Neural cell (in vitro differentiated cells): ENCODE results near the gene TMEM59L. TPM values are rescaled to one million over a fixed set of nuclear protein-coding genes. Genes with fewer than 3 reads are reported as not detected.
A peak's percentile ranks its signal among the peaks of the same experiment; 100 is the strongest.

ENCODE experiments used
- H2AFZ ChIP-seq: fragments of 200-600, 300-800 bp; sonication (generic), shearing (Covaris generic); 2 replicates; pipeline ENCODE4 v1.6.0; 2014; ENCODE audit warnings: low read depth, mild to moderate bottlenecking, antibody characterized with exemption, low read length, moderate library complexity
- H3F3A ChIP-seq: fragments of 200-600 bp; shearing (Covaris generic); 2 replicates; pipeline ENCODE4 v1.6.1; 2016; ENCODE audit warnings: mild to moderate bottlenecking, moderate library complexity, mixed read lengths, antibody characterized with exemption, low read length; ENCODE audit not compliant: insufficient read depth, poor library complexity, severe bottlenecking
- H3K27ac ChIP-seq: fragments of 200-600, 300-800 bp; sonication (generic), shearing (Covaris generic); 2 replicates; pipeline ENCODE4 v1.5.1; 2014; ENCODE audit warnings: mild to moderate bottlenecking, low read length, moderate library complexity
- H3K27me3 ChIP-seq: fragments of 300-800, 200-600 bp; sonication (generic), shearing (Covaris generic); 2 replicates; pipeline ENCODE4 v1.6.0; 2014; ENCODE audit warnings: mild to moderate bottlenecking, low read depth, low read length, moderate library complexity; ENCODE audit not compliant: insufficient read depth
- H3K36me3 ChIP-seq: fragments of 300-800, 200-600 bp; sonication (generic), shearing (Covaris generic); 2 replicates; pipeline ENCODE4 v1.5.1; 2014; ENCODE audit warnings: mild to moderate bottlenecking, antibody characterized with exemption, low read length, moderate library complexity; ENCODE audit not compliant: insufficient read depth
- H3K4me2 ChIP-seq: fragments of 300-800, 200-600 bp; sonication (generic), shearing (Covaris generic); 2 replicates; pipeline ENCODE4 v1.6.0; 2014; ENCODE audit warnings: mild to moderate bottlenecking, low read length
- H3K4me3 ChIP-seq: fragments of 300-800, 200-600 bp; sonication (generic), shearing (Covaris generic); 2 replicates; pipeline ENCODE4 v1.5.1; 2014; ENCODE audit warnings: mild to moderate bottlenecking, low read length, moderate library complexity
- H3K79me2 ChIP-seq: fragments of 200-600 bp; shearing (Covaris generic); replicated peaks from 2 replicates; pipeline ENCODE4 v1.6.0; 2014; ENCODE audit warnings: mild to moderate bottlenecking, low read length, moderate library complexity; ENCODE audit not compliant: insufficient read depth
- H3K9ac ChIP-seq: fragments of 300-800, 200-600 bp; sonication (generic), shearing (Covaris generic); 2 replicates; pipeline ENCODE4 v1.6.1; 2016; ENCODE audit warnings: mild to moderate bottlenecking, low read length, mixed read lengths
- H3K9me2 ChIP-seq: fragments of 200-600 bp; shearing (Covaris generic); 2 replicates; pipeline ENCODE4 v1.6.1; 2016; ENCODE audit warnings: mild to moderate bottlenecking, low read length, mixed read lengths; ENCODE audit not compliant: insufficient read depth
- H3K9me3 ChIP-seq: fragments of 200-600, 300-800 bp; sonication (generic), shearing (Covaris generic); 2 replicates; pipeline ENCODE4 v1.6.1; 2016; ENCODE audit warnings: mild to moderate bottlenecking, mixed run types, low read length, moderate library complexity, mixed read lengths
- H4K20me1 ChIP-seq: fragments of 200-600 bp; shearing (Covaris generic); 2 replicates; pipeline ENCODE4 v1.6.1; 2016; ENCODE audit warnings: mild to moderate bottlenecking, mixed run types; ENCODE audit not compliant: insufficient read depth
- CTCF ChIP-seq: fragments of 450-650 bp; IDR thresholded peaks from 2 replicates; pipeline ENCODE4 v1.5.1; 2014; ENCODE audit warnings: antibody characterized with exemption, mild to moderate bottlenecking, moderate library complexity; ENCODE audit not compliant: poor library complexity, severe bottlenecking
- EP300 ChIP-seq: fragments of 450-650 bp; conservative IDR thresholded peaks from 2 replicates; pipeline ENCODE4 v1.6.1; 2014; ENCODE audit warnings: antibody characterized with exemption, mild to moderate bottlenecking, moderate library complexity; ENCODE audit not compliant: poor library complexity, severe bottlenecking
- EZH2 ChIP-seq: fragments of 200-600, 300-800 bp; shearing (Covaris generic), sonication (generic); IDR thresholded peaks from 2 replicates; pipeline ENCODE4 v1.6.1; 2014; ENCODE audit warnings: antibody characterized with exemption, low read length, borderline replicate concordance, mild to moderate bottlenecking; ENCODE audit not compliant: insufficient read depth, poor library complexity, severe bottlenecking
- MXI1 ChIP-seq: fragments of 450-650 bp; conservative IDR thresholded peaks from 2 replicates; pipeline ENCODE4 v1.6.1; 2014; ENCODE audit warnings: antibody characterized with exemption, mild to moderate bottlenecking; ENCODE audit not compliant: poor library complexity, severe bottlenecking
- POLR2AphosphoS5 ChIP-seq: IDR thresholded peaks from 2 replicates; pipeline ENCODE4 v1.6.1; 2012
- RAD21 ChIP-seq: fragments of 450-650 bp; conservative IDR thresholded peaks from 2 replicates; pipeline ENCODE4 v1.6.1; 2014; ENCODE audit warnings: antibody characterized with exemption, mild to moderate bottlenecking, moderate library complexity
- REST ChIP-seq: IDR thresholded peaks from 2 replicates; pipeline ENCODE4 v1.6.1; 2012; ENCODE audit warnings: borderline replicate concordance
- SMC3 ChIP-seq: fragments of 450-650 bp; conservative IDR thresholded peaks from 2 replicates; pipeline ENCODE4 v1.6.1; 2014; ENCODE audit warnings: antibody characterized with exemption, mild to moderate bottlenecking, moderate library complexity; ENCODE audit not compliant: poor library complexity
- TAF1 ChIP-seq: IDR thresholded peaks from 2 replicates; pipeline ENCODE4 v1.6.1; 2012; ENCODE audit warnings: low read depth
- polyA minus RNA-seq: library from RNA; depleted of rRNA, polyadenylated mRNA; stranded (reverse); fragments of >200 nt; gene quantifications from 2 replicates; pipeline ENCODE4 v1.2.3, GENCODE V29; 2014
- polyA plus RNA-seq: library from polyadenylated mRNA; depleted of rRNA; stranded (reverse); fragments of >200 nt; gene quantifications from 2 replicates; pipeline ENCODE4 v1.2.3, GENCODE V29; 2014

The TMEM59L gene
- polyA plus RNA-seq: 138 and 173 TPM in 2 replicates
- polyA minus RNA-seq: 39.4 and 42.1 TPM in 2 replicates

- Histone ChIP-seq H3K79me2 (no peaks in the 10 kb centered on the region), H3K27ac (peak within 1 kb of the TSS; percentile 64), H3K9ac (peak within 1 kb of the TSS; percentile 93), H3K27me3 (peaks cover 47% of the 10 kb centered on the region), H3K4me3 (peak within 1 kb of the TSS; percentile 86), H3K9me2 (no peaks in the 10 kb centered on the region), H3K9me3 (no peaks in the 10 kb centered on the region), H3K4me2 (peak within 1 kb of the TSS; percentile 97), H2AFZ (peak within 1 kb of the TSS; percentile 80), H3F3A (no peaks in the 10 kb centered on the region), H4K20me1 (no peaks in the 10 kb centered on the region), H3K36me3 (no peaks in the 10 kb centered on the region)
- TF ChIP-seq RAD21: peak; percentile 54
- TF ChIP-seq MXI1: peak; percentile 73
- TF ChIP-seq EP300: peak; percentile 48
- no peak for TF ChIP-seq TAF1
- TF ChIP-seq EZH2: no peak
- TF ChIP-seq REST: no peak
- TF ChIP-seq SMC3: peak; percentile 61
- TF ChIP-seq CTCF: peak; percentile 18
- peak; percentile 84 for TF ChIP-seq POLR2AphosphoS5
These were observed at the start of gene TMEM59L for GRCh38 chr19:18612772-18613588. TMEM59L (plus strand) TSS chr19:18612870; CDS start chr19:18612959, 89 bp downstream.

- H3F3A ChIP-seq: no peaks in the 10 kb centered on the region
- H3K27ac ChIP-seq: no peak overlapping the region
- H2AFZ ChIP-seq: no peak overlapping the region
- no peaks in the 10 kb centered on the region for H3K36me3 ChIP-seq
- H3K9me2 ChIP-seq: no peaks in the 10 kb centered on the region
- H3K9me3 ChIP-seq: no peaks in the 10 kb centered on the region
- peaks cover under 1% of the 10 kb centered on the region for H3K79me2 ChIP-seq
- no peak overlapping the region for H3K4me2 ChIP-seq
- H3K4me3 ChIP-seq: no peak overlapping the region
- H3K9ac ChIP-seq: no peak overlapping the region
- no peak for TF ChIP-seq CTCF
- no peak for TF ChIP-seq POLR2AphosphoS5
- no peak for TF ChIP-seq SMC3
- no peak for TF ChIP-seq MXI1
- TF ChIP-seq EZH2: no peak
- TF ChIP-seq TAF1: no peak
- TF ChIP-seq REST: no peak
- no peak for TF ChIP-seq RAD21
- no peak for TF ChIP-seq EP300
- no peaks in the 10 kb centered on the region for H3K27me3 ChIP-seq
- no peaks in the 10 kb centered on the region for H4K20me1 ChIP-seq
These were observed 45.7 kb upstream of the TMEM59L start for GRCh38 chr19:18566953-18567352.
